NT2/D1 (cell line): ENCODE data around the gene SMIM17.

Source experiments
- SUZ12 ChIP-seq: IDR thresholded peaks from 2 replicates; pipeline ENCODE4 v1.6.1; 2011; ENCODE audit not compliant: insufficient read length, insufficient read depth; ENCODE audit errors: extremely low read depth
- ZNF274 ChIP-seq: IDR thresholded peaks from 2 replicates; pipeline ENCODE4 v1.6.1; 2011; ENCODE audit warnings: mild to moderate bottlenecking, low read depth, low read length

DNA sequence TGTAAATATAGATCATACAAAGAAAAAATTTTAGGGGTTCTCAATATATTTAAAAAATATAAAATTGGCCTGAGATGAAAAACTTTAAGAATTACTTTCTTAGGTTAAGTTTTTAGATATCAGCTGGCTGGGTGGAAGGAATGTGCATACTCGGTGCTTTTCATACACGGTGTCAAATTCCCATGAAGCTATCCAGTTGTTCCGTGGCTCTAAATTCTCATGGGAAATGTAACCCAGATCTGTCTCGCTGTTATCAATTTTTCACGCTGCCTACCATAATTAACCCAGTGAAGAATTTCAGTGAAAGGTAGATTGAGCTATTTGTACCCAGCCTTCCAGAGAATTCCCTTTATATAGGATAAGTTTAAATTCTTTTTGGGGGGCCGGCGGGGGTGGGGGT, 40.2 kb downstream of the SMIM17 start:
- TF ChIP-seq SUZ12 (no peak), ZNF274 (no peak)
